Liver (tissue), 9 donors: ENCODE results near the gene SLC17A4. TPM values are rescaled to one million over a fixed set of nuclear protein-coding genes. Genes with fewer than 3 reads are reported as not detected.
A peak's percentile ranks its signal among the peaks of the same experiment; 100 is the strongest.

ENCODE experiments used
- DNase-seq: peaks from one replicate; pipeline ENCODE4 v3.0.0-alpha.2; 2017; ENCODE audit warnings: low spot score
- H3K27ac ChIP-seq, 2 donors: one replicate each; pipeline ENCODE4 v1.7.0; 2013; ENCODE audit warnings: inconsistent platforms in 2 of 2, low read length in 2 of 2, control low read depth in 1 of 2, low read depth in 1 of 2, mild to moderate bottlenecking in 1 of 2
- H3K27me3 ChIP-seq, 4 donors: one replicate each; pipeline versions ENCODE4 v1.6.1 to v1.7.0; 2013; ENCODE audit warnings: low read length in 3 of 4, inconsistent platforms in 1 of 4, mild to moderate bottlenecking in 1 of 4, moderate library complexity in 1 of 4; ENCODE audit not compliant: control insufficient read depth in 4 of 4, insufficient read depth in 4 of 4
- H3K36me3 ChIP-seq, 4 donors: one replicate each; pipeline versions ENCODE4 v1.6.1 to v1.7.0; 2013; ENCODE audit warnings: low read length in 3 of 4, mild to moderate bottlenecking in 3 of 4, low read depth in 1 of 4, moderate library complexity in 1 of 4; ENCODE audit not compliant: control insufficient read depth in 4 of 4, insufficient read depth in 3 of 4
- H3K4me1 ChIP-seq, 4 donors: one replicate each; pipeline versions ENCODE4 v1.6.1 to v1.7.0; 2013; ENCODE audit warnings: low read length in 3 of 4, mild to moderate bottlenecking in 3 of 4, moderate library complexity in 1 of 4; ENCODE audit not compliant: control insufficient read depth in 4 of 4, insufficient read depth in 4 of 4
- H3K4me3 ChIP-seq, 3 donors: one replicate each; pipeline versions ENCODE4 v1.6.1 to v1.7.0; 2013; ENCODE audit warnings: low read length in 3 of 3, control low read depth in 1 of 3, low read depth in 1 of 3, mild to moderate bottlenecking in 1 of 3
- H3K9ac ChIP-seq, 2 donors: one replicate each; pipeline ENCODE4 v1.7.0; 2013; ENCODE audit warnings: low read length in 2 of 2, mild to moderate bottlenecking in 2 of 2, moderate library complexity in 2 of 2, control low read depth in 1 of 2, low read depth in 1 of 2
- H3K9me3 ChIP-seq, 4 donors: one replicate each; pipeline versions ENCODE4 v1.6.1 to v1.7.0; 2013; ENCODE audit warnings: low read length in 3 of 4; ENCODE audit not compliant: control insufficient read depth in 4 of 4
- FOXA1 ChIP-seq: IDR thresholded peaks from 2 replicates; pipeline ENCODE4 v1.6.1; 2016; ENCODE audit warnings: antibody characterized with exemption
- FOXA2 ChIP-seq: IDR thresholded peaks from 2 replicates; pipeline ENCODE4 v1.6.1; 2016; ENCODE audit warnings: antibody characterized with exemption
- GABPA ChIP-seq, 2 donors: IDR thresholded peaks in 1 of 2; conservative IDR thresholded peaks in 1 of 2; 2 replicates each; pipeline ENCODE4 v1.6.1; 2016; ENCODE audit warnings: antibody characterized with exemption in 2 of 2, mild to moderate bottlenecking in 1 of 2, moderate library complexity in 1 of 2
- HNF4A ChIP-seq, 2 donors: conservative IDR thresholded peaks; 2 replicates each; pipeline ENCODE4 v1.6.1; 2016; ENCODE audit warnings: antibody characterized with exemption in 2 of 2, mild to moderate bottlenecking in 2 of 2
- JUND ChIP-seq, 2 donors: IDR thresholded peaks; 2 replicates each; pipeline ENCODE4 v1.6.1; 2016; ENCODE audit warnings: antibody characterized with exemption in 2 of 2
- RAD21 ChIP-seq, 2 donors: IDR thresholded peaks; 2 replicates each; pipeline ENCODE4 v1.6.1; 2016; ENCODE audit warnings: antibody characterized with exemption in 2 of 2, mild to moderate bottlenecking in 2 of 2
- REST ChIP-seq: IDR thresholded peaks from 2 replicates; pipeline ENCODE4 v1.6.1; 2016; ENCODE audit warnings: antibody characterized with exemption, mild to moderate bottlenecking
- RXRA ChIP-seq, 2 donors: IDR thresholded peaks; 2 replicates each; pipeline ENCODE4 v1.6.1; 2017 to 2018; ENCODE audit warnings: antibody characterized with exemption in 2 of 2, mild to moderate bottlenecking in 1 of 2
- SP1 ChIP-seq: IDR thresholded peaks from 2 replicates; pipeline ENCODE4 v1.6.1; 2018; ENCODE audit warnings: antibody characterized with exemption, mild to moderate bottlenecking
- TAF1 ChIP-seq: conservative IDR thresholded peaks from 2 replicates; pipeline ENCODE4 v1.6.1; 2016; ENCODE audit warnings: antibody characterized with exemption, mild to moderate bottlenecking
- YY1 ChIP-seq: IDR thresholded peaks from 2 replicates; pipeline ENCODE4 v1.6.1; 2016; ENCODE audit warnings: antibody characterized with exemption, mild to moderate bottlenecking
- WGBS: extraction: QIAGEN DNeasy Blood & Tissue Kit; methylation state at CpG from one replicate; pipeline ENCODE4 v1.1.7; 2013; 5-methylcytosine and 5-hydroxymethylcytosine counted together
- polyA plus RNA-seq, 2 donors: library from polyadenylated mRNA; stranded (reverse) in 1 of 2; unstranded in 1 of 2; fragments of 200-250 nt in 1 of 2; fragments of >200 nt in 1 of 2; fragmentation: Nextera tagmentation in 1 of 2; extraction: Ambion mirVana in 1 of 2; gene quantifications; one replicate each; pipeline versions ENCODE4 v1.2.1 to v1.2.3, GENCODE V29; 2013 to 2015
- total RNA-seq, 2 donors: library from RNA; depleted of rRNA; stranded (reverse); fragments of >200 nt; gene quantifications; one replicate each; pipeline ENCODE4 v1.2.3, GENCODE V29; 2014
- TF ChIP-seq, protein P1 (sequence below): fragments of 150-350 bp; IDR thresholded peaks from 2 replicates; pipeline ENCODE4 v1.5.1; 2017; ENCODE audit warnings: improper control_type of control experiment, low read depth, low read length; ENCODE audit not compliant: missing input control
- TF ChIP-seq, protein P2 (sequence below): IDR thresholded peaks from 2 replicates; pipeline ENCODE4 v1.6.1; 2016; ENCODE audit warnings: antibody characterized with exemption
- donor health status: healthy.
- donor health status: healthy.
- donor health status: healthy.
- donor health status: healthy.
- donor health status: healthy.

The SLC17A4 gene
- total and polyA plus RNA-seq, 4 donors, result 4.4 to 27.3 (median 8.4) TPM

DNA sequence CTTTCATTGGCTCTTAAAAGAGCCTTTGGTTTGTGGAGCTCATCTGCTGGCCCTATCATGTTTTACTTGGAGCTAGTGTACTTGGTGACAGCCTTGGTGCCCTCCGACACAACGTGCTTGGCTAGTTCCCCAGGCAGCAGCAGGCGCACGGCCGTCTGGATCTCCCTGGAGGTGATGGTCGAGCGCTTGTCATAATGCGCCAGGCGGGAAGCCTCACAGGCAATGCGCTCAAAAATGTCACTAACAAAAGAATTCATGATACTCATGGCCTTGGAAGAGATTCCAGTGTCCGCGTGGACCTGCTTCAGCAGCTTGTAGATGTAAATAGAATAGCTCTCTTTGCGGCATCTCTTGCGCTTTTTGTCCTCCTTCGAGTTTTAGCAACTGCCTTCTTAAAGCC, 22.8 kb upstream of the SLC17A4 start:
- TF ChIP-seq FOXA1, result no peak
- TF ChIP-seq RXRA (IDR thresholded peaks at IDR 0.05), result no peak
- no peak for TF ChIP-seq YY1
- TF ChIP-seq, protein P1, sequence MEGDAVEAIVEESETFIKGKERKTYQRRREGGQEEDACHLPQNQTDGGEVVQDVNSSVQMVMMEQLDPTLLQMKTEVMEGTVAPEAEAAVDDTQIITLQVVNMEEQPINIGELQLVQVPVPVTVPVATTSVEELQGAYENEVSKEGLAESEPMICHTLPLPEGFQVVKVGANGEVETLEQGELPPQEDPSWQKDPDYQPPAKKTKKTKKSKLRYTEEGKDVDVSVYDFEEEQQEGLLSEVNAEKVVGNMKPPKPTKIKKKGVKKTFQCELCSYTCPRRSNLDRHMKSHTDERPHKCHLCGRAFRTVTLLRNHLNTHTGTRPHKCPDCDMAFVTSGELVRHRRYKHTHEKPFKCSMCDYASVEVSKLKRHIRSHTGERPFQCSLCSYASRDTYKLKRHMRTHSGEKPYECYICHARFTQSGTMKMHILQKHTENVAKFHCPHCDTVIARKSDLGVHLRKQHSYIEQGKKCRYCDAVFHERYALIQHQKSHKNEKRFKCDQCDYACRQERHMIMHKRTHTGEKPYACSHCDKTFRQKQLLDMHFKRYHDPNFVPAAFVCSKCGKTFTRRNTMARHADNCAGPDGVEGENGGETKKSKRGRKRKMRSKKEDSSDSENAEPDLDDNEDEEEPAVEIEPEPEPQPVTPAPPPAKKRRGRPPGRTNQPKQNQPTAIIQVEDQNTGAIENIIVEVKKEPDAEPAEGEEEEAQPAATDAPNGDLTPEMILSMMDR, result no peak
- no peak for TF ChIP-seq JUND (IDR thresholded peaks at IDR 0.05)
- TF ChIP-seq, protein P2, sequence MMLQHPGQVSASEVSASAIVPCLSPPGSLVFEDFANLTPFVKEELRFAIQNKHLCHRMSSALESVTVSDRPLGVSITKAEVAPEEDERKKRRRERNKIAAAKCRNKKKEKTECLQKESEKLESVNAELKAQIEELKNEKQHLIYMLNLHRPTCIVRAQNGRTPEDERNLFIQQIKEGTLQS, result no peak
- no peak for TF ChIP-seq GABPA (IDR thresholded peaks at IDR 0.05 in 1 of 2, conservative IDR thresholded peaks at IDR 0.05 in 1 of 2)
- no peak for TF ChIP-seq SP1
- no peak for TF ChIP-seq HNF4A (conservative IDR thresholded peaks at IDR 0.05)
- TF ChIP-seq REST, result no peak
- no peak for TF ChIP-seq TAF1
- 97% methylated on average over 15 of the region's 15 CpGs for WGBS
- Histone ChIP-seq H3K4me1 (no peaks in the 10 kb centered on the region), H3K27me3 (no peaks in the 10 kb centered on the region), H3K27ac (no peak overlapping the region), H3K9me3 (no peaks in the 10 kb centered on the region), H3K36me3 (no peaks in the 10 kb centered on the region), H3K9ac (no peak overlapping the region), H3K4me3 (no peak overlapping the region)
- no peak for DNase-seq

DNA sequence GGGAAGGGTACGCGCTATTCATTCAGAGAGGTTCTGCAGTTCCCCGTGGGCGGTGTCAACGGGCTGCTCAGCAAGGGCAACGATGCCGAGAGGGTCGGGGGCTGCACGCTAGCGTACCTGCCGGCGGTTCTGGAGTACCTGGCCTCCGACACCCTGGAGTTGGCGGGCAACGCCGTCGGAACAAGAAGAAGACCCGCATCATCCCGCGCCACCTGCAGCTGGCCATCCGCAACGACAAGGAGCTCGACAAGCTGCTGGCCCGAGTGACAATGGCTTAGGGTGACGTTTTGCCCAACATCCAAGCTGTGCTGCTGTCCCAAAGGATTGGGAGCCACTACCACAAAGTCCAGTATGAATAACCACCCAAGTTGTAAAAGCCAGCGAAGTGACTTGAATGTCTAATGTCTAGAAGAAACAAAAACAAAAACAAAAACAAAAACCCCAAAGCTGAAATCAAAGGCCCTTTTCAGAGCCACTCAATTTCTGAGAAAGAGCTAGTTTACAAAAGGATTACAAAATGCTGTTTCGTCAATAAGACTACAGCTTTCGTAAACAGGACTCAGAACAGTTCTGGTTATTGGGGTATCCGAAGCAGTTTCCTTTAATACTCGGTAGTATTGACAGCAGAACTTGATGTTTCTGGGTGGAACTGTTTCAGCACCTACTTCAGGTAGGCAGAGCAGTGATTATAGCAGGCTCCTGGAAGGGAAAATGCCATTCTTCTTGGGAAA, 21.9 kb upstream of the SLC17A4 start:
- H3K36me3 ChIP-seq, result no peaks in the 10 kb centered on the region
- WGBS, result 57% methylated on average over 30 of the region's 30 CpGs
- no peak for TF ChIP-seq FOXA1
- peak; percentile 8 for TF ChIP-seq FOXA2
- TF ChIP-seq, protein P1, result peak; percentile 7
- TF ChIP-seq HNF4A (conservative IDR thresholded peaks at IDR 0.05), result peak in 1 of 2 donors; percentile 7
- peak; percentile 34 for TF ChIP-seq REST
- peak in 1 of 2 donors; percentile 40 for TF ChIP-seq RAD21 (IDR thresholded peaks at IDR 0.05)
- no peak for TF ChIP-seq YY1
- no peak for DNase-seq
- H3K9ac ChIP-seq, result no peak overlapping the region
- H3K27ac ChIP-seq, result no peak overlapping the region
- no peaks in the 10 kb centered on the region for H3K27me3 ChIP-seq
- H3K9me3 ChIP-seq, result peaks cover 0 to 6% (median 2%) of the 10 kb centered on the region in 4 donors
- H3K4me3 ChIP-seq, result no peak overlapping the region
- no peaks in the 10 kb centered on the region for H3K4me1 ChIP-seq
